GM12891 (cell line): ENCODE measurements around the gene MTHFR.

Experiments
- POLR2A ChIP-seq: IDR thresholded peaks from 2 replicates; pipeline ENCODE4 v1.6.1; 2011; ENCODE audit warnings: low read depth, low read length, control low read depth
- POLR2AphosphoS5 ChIP-seq: IDR thresholded peaks from 2 replicates; pipeline ENCODE4 v1.6.1; 2011; ENCODE audit warnings: low read depth, low read length, control low read depth
- SPI1 ChIP-seq: IDR thresholded peaks from 2 replicates; pipeline ENCODE4 v1.6.1; 2011; ENCODE audit warnings: low read depth, low read length, control low read depth
- TAF1 ChIP-seq: IDR thresholded peaks from 2 replicates; pipeline ENCODE4 v1.6.1; 2011; ENCODE audit warnings: low read depth, low read length, control low read depth

DNA sequence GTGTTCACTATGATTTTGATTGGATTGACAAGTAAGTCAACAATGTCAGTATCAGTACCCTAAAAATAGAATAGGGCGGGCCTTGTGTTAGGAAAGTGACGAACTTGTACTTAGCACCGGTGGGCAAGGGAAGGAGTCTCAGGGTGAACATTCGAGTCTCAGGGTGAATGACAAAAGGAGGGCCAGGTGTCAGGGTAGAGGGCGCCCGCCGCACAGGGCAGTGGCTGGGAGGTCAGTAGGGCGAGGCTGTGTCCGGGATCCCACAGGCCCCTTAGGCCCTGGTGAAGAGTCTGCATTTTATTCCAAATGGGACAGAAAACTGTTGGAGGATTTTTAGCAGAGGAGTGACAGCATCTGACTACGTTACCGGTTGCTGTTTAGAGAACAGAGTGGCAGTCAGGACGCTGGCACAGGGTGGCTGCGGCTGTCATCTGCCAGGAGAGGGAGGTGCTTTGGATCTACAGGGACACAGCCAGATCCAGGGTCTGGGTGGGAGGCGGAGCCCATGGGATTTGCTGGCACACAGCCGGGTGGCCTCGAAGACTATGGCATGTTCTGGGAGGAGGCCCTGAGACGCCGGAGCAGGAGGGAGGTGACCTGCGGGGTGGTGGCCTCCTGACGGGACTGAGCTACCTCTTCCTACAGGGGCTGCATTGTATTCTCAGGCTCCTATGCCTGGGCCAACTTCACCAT, 58.8 kb downstream of the MTHFR start:
- TF ChIP-seq POLR2A (no peak), SPI1 (no peak), TAF1 (no peak), POLR2AphosphoS5 (no peak)
